Stimulated activated CD4-positive, alpha-beta T cell treated with anti-CD3 and anti-CD28 coated beads, Interleukin-15, amount 100 ng/mL, for 1 hour (primary cell): ENCODE results near the gene CPT1B.
"Not testable (repeated sequence)": the region's sequence is repeated elsewhere in the genome, so short reads cannot be mapped to it uniquely, and the experiment has no call there.

Experiments
- DNase-seq, 2 donors: peaks; one replicate each; pipeline ENCODE4 v3.0.0-alpha.2; 2020; ENCODE audit warnings: low read depth in 1 of 2, low spot score in 1 of 2

Gene CPT1B

GRCh38 chr22:50529897-50530579, 48.2 kb downstream of the CPT1B start, which contains the start of gene TYMP:
TSS of gene TYMP (minus strand) at chr22:50530012. CDS start at chr22:50529709, 303 bp downstream.
- DNase-seq, result peak; percentile 54 to 64

- no peak for DNase-seq
Observed at GRCh38 chr22:50529416-50529896, 48.8 kb downstream of the CPT1B start.

- DNase-seq, result no peak
Observed at GRCh38 chr22:50528682-50529415, 49.4 kb downstream of the CPT1B start.

GRCh38 chr22:50527921-50528681, 50.1 kb downstream of the CPT1B start:
- no peak for DNase-seq

- no peak for DNase-seq
Observed at GRCh38 chr22:50526834-50527801, 51.1 kb downstream of the CPT1B start.

- DNase-seq, result peak; percentile 65 to 78
Observed at GRCh38 chr22:50526108-50526833, 52.0 kb downstream of the CPT1B start.

GRCh38 chr22:50525858-50526107, 52.4 kb downstream of the CPT1B start:
- no peak for DNase-seq

- peak; percentile 97 to 98 for DNase-seq
Observed at GRCh38 chr22:50525104-50525857, 52.9 kb downstream of the CPT1B start, which contains the start of gene SCO2. TSS of gene SCO2 (minus strand) at chr22:50525598. CDS start at chr22:50524411, 1,187 bp downstream.

- no peak for DNase-seq
Observed at GRCh38 chr22:50524676-50525103, 53.5 kb downstream of the CPT1B start.

GRCh38 chr22:50523806-50524675, 54.2 kb downstream of the CPT1B start:
- DNase-seq, result no peak

GRCh38 chr22:50523458-50523805, 54.8 kb downstream of the CPT1B start:
- no peak for DNase-seq

GRCh38 chr22:50522806-50523438, 55.3 kb downstream of the CPT1B start:
- DNase-seq, result no peak

- DNase-seq, result no peak
Observed at GRCh38 chr22:50522208-50522805, 55.9 kb downstream of the CPT1B start.

GRCh38 chr22:50521710-50522109, 56.5 kb downstream of the CPT1B start:
- no peak for DNase-seq

GRCh38 chr22:50520826-50521453, 57.3 kb downstream of the CPT1B start:
- no peak for DNase-seq

GRCh38 chr22:50520184-50520583, 58.0 kb downstream of the CPT1B start:
- DNase-seq, result not testable (repeated sequence)

GRCh38 chr22:50519151-50519550, 59.1 kb downstream of the CPT1B start:
- no peak for DNase-seq
